GM21360 (cell line): ENCODE measurements around the gene RAPGEF1.

Experiments
- ATAC-seq: cut with Tn5 transposase; IDR thresholded peaks from one replicate; pipeline ENCODE4 v1.9.1; 2021; ENCODE audit warnings: mild to moderate bottlenecking, moderate library complexity; ENCODE audit not compliant: unreplicated experiment

Gene RAPGEF1

GRCh38 chr9:131708226-131709002 lies 31.5 kb downstream of the RAPGEF1 start:
- ATAC-seq: no peak

GRCh38 chr9:131707733-131708157 lies 32.1 kb downstream of the RAPGEF1 start:
- no peak for ATAC-seq

- ATAC-seq: no peak
Measured at GRCh38 chr9:131707050-131707449, 32.8 kb downstream of the RAPGEF1 start.

DNA sequence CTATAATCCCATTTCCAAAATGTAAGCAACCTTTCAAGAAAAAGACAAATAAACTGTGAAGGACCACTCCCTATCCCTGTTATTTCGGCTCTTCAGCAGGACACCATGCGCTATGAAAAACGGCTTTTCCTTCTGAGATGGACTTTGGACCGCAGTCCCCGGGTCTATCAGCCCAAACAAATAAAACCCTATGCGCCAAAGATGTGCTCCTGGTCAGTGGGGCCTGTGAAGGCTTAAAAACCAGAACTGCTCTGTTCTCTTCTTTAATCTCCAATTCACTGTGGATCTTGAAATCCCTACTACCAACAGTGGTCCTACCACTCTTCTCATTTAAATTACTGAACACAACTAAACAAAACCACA lies 33.3 kb downstream of the RAPGEF1 start:
- ATAC-seq: no peak

DNA sequence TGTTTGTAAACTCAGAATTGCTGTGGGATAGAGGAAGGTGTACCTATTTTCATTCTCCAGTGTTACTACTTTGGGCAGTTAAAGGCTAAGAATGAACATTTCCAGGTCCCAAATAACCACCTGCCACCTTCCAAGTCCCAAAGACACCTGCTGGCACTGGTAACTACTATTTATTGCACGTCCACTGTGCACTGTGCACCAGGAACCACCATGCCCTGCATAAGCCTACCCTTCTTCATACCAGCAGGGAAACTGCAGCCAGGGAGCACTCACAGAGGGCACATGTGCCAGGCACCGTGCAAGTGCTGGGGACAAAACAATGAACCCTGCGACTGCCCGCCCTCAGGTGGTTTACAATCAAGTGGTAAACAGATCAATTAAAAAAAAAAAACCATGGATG lies 34.9 kb downstream of the RAPGEF1 start:
- no peak for ATAC-seq

DNA sequence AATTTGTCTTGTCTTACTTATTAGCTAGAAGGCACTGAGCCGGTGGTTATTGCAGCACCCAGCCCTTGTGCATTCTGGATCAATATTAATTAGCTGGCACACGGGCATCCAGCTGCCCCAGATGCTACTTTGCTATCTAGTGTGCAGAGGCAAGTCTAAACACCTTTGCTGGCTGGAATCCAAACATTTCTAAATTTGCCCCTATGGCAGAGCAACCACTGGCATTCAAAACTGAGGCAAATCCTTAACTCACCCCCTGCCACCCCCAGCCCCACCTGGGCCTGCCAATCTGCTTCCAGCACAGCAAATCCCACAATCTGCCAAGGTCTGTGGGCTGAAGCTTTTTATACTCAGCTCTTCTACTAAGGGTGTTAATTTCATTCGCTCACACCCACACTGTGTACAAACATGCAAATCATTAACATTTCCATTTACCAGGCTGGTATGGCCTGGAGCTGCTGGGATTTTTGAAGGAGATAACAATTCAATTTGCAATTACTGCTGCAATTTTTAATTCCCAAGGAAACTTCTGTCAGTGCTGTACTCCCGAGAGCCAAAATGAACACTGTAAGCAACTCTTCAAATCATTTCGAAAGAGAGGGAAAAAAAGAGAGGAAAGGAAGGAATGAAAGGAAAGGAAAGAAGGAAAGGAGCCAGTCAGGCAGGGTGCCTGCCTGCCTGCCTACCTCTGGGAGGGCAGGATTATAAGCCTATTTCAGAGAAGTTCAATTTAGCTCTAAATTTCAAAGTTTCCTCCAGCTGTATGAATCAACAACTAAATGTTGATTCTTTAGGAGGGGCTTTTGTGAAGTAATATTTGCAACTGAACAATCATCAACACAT lies 35.5 kb downstream of the RAPGEF1 start:
- ATAC-seq: no peak

- no peak for ATAC-seq
Measured at GRCh38 chr9:131703697-131704096, 36.2 kb downstream of the RAPGEF1 start.

GRCh38 chr9:131702911-131703310 lies 37.0 kb downstream of the RAPGEF1 start:
- ATAC-seq: no peak

DNA sequence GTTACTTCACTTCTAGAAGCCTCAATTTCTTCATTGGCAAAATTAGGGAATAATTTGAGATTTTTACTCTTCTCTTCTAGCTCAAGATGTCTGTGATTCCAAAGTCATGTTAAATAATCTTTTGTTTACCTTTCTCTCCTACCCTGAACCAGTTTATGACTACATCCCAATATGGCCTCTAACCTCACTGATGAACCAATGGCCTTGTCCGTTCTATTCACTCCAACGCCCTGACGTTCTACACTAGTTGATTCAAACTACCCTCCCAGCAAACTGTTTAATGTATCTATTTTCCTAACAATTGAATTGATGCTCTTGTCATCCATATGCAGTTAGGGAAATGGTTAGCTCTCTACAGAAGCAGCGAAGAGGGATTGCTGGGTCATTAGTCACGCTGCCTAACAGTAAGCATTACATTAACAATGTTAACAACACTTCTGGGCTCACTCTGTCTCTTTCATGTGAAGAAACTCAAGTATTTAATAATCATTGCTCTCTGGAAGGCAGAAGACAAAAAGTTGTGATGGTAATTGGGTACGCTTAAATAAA lies 38.0 kb downstream of the RAPGEF1 start:
- ATAC-seq: no peak

DNA sequence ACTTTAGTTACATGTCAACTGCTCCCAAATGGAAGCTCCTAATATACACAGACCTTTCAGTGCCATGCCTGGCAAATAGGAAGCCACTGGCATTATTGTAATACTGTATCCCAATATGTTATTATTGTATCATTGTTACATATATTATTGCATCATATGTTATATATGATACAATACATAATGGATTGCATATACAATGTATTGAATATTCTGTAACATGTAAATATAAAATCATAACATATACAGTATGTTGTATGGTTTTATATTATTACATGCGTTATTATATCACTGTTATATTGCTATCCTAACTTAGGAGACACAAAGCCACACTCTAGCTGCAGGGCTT lies 38.5 kb downstream of the RAPGEF1 start:
- no peak for ATAC-seq

- ATAC-seq: no peak
Measured at GRCh38 chr9:131700765-131701435, 39.0 kb downstream of the RAPGEF1 start.

- no peak for ATAC-seq
Measured at GRCh38 chr9:131700076-131700475, 39.8 kb downstream of the RAPGEF1 start.

GRCh38 chr9:131698618-131698985 lies 41.3 kb downstream of the RAPGEF1 start:
- ATAC-seq: no peak

GRCh38 chr9:131697908-131698617 lies 41.8 kb downstream of the RAPGEF1 start:
- no peak for ATAC-seq

DNA sequence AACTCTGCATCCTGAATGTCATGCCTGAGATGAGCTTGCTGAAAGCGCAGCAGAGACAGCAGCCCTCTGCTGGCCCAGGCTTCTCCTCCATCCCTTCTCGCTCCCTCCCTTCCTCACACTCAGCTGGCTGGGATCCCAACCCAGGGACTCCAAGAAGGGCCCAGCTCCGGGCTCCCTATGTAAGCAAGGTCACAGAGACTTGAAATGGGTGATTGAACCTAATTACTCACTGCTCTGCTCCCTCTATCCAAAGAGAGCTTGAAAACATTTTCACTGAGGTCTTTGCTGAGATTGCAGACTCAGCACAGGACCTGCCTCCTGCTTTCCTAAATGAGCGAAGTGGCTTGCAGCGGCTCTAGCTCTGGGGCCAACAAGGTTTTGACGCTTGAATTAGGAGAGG lies 42.8 kb downstream of the RAPGEF1 start:
- ATAC-seq: no peak

- ATAC-seq: no peak
Measured at GRCh38 chr9:131695836-131696460, 43.9 kb downstream of the RAPGEF1 start.

DNA sequence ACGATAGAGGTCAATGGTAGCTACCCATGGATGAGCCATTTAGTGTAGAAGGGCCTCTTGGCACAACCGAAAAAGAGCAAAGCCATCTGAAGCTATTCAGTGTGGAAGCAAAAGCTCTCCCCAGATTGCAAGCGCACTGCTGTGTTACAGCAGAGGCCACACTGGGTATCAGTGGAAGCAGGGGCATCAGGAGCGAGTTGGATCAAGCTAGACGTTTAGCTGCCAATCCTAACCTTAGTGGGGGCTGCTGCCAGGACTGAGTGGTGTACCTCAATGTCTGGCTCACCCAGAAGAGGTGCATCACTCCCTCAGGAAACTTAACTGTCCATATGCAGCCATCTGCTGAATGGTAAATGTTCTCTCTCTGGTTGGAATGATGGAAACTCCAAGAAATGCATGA lies 44.5 kb downstream of the RAPGEF1 start:
- ATAC-seq: no peak

- no peak for ATAC-seq
Measured at GRCh38 chr9:131693651-131694597, 46.0 kb downstream of the RAPGEF1 start.
